ENCODE results near the gene UPP2. TPM values are rescaled to one million over a fixed set of nuclear protein-coding genes. Genes with fewer than 3 reads are reported as not detected.

Gene UPP2
- total RNA-seq, 2 donors from 2014 or later: not detected

DNA sequence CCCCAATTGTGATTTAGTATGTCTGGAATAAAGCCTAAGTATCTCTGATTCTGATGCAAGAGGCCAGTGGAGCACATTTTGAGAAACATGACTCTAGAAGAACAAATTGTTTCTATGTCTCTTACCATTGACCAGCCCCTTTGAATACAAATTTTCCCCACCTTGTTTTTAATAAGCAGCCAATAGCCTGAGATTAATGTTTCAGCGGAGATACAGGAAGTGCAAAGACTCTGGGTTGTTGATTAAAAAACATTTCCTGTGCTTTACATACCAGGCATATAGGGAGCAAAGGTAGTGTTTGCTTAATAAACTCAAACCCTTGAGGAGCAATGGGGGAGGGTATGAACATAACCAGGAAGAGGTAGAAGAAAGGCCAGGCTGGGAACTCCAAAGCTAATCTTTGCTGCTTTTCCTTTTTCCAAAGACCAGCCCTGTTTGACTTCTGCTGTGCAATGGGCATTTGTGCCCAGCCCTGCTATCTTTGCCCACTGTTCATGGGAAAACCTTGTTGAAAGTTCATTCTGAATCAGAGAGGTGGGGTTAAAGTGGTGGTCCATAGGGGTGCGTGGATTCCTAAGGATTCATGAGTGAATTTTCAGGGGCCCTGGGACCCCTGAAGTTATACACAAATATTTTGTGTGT is 29.3 kb downstream of the UPP2 start:
- TF ChIP-seq, protein P1, sequence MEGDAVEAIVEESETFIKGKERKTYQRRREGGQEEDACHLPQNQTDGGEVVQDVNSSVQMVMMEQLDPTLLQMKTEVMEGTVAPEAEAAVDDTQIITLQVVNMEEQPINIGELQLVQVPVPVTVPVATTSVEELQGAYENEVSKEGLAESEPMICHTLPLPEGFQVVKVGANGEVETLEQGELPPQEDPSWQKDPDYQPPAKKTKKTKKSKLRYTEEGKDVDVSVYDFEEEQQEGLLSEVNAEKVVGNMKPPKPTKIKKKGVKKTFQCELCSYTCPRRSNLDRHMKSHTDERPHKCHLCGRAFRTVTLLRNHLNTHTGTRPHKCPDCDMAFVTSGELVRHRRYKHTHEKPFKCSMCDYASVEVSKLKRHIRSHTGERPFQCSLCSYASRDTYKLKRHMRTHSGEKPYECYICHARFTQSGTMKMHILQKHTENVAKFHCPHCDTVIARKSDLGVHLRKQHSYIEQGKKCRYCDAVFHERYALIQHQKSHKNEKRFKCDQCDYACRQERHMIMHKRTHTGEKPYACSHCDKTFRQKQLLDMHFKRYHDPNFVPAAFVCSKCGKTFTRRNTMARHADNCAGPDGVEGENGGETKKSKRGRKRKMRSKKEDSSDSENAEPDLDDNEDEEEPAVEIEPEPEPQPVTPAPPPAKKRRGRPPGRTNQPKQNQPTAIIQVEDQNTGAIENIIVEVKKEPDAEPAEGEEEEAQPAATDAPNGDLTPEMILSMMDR (IDR thresholded peaks at IDR 0.05): no peak
- Histone ChIP-seq H3K9me3 (no peaks in the 10 kb centered on the region), H3K27ac (no peak overlapping the region), H3K36me3 (no peaks in the 10 kb centered on the region), H3K4me3 (no peak overlapping the region), H3K4me1 (ENCODE audit: control insufficient read depth in 1 of 2, low read depth in 2 of 2) (no peaks in the 10 kb centered on the region), H3K27me3 (replicated peaks; ENCODE audit: insufficient read depth) (no peaks in the 10 kb centered on the region)
- ATAC-seq (ENCODE audit: insufficient number of reproducible peaks, low FRiP score, low read depth) (no peak), DNase-seq (ENCODE audit: low spot score) (no peak)

DNA sequence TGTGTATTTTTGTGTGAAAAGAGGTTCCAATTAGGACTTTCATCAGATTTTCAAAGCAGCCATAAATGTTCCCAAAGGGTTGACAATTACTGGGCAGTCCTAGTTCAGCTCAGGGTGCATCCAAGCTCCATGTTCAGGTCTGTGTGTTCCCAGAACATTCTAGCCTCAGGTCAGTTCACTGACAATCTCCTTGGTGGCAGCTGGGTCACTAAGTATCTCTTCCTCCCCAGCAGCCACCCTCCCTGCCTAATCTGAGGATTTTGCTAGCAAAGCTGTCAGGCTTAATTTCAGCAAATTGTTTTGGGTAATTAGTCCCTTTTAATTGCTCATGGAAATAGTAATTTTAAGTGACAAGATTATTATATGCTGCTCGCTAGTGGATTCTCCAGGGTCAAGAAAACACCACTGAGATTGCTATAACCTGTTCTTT is 29.8 kb downstream of the UPP2 start:
- no peak overlapping the region for H3K27ac ChIP-seq
- DNase-seq (ENCODE audit: low spot score) (no peak), ATAC-seq (ENCODE audit: insufficient number of reproducible peaks, low FRiP score, low read depth) (no peak)
- H3K36me3 ChIP-seq: no peaks in the 10 kb centered on the region
- H3K4me3 ChIP-seq: no peak overlapping the region
- no peaks in the 10 kb centered on the region for H3K27me3 ChIP-seq (replicated peaks; ENCODE audit: insufficient read depth)
- TF ChIP-seq, protein P1 (IDR thresholded peaks at IDR 0.05): no peak
- no peaks in the 10 kb centered on the region for H3K4me1 ChIP-seq (ENCODE audit: control insufficient read depth in 1 of 2, low read depth in 2 of 2)
- H3K9me3 ChIP-seq: no peaks in the 10 kb centered on the region

DNA sequence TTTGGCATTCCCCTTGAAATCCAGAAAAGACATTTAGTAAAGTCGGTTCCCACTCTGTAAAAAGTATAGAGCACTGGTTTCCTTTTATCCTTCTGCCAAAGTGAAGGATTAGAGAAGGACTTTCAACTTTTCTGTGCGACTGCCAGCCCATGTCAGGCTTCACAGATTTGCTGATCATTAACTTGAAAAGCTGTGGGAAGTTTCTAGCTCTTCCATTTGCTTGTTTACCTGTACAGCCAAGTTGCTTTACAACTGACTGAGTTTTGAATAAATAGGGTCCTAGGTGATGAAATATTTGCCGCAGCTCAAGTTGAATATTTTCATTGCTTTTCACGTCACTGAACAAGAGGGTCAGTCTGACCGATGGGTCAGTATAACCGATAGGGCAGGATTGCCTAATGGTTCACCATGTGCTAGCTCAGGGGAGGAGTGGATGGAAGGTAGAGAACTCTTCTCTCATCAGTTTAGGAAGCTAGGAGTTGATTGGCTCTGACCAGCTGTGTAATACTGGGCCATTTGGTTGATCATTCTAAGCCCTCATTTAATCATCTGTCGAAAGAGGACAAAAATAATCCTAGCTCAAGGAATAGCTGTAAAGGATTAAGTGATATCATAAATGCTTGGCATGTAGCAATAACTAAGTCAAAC is 30.4 kb downstream of the UPP2 start:
- Histone ChIP-seq H3K4me3 (no peak overlapping the region), H3K4me1 (ENCODE audit: control insufficient read depth in 1 of 2, low read depth in 2 of 2) (no peaks in the 10 kb centered on the region), H3K36me3 (no peaks in the 10 kb centered on the region), H3K27me3 (replicated peaks; ENCODE audit: insufficient read depth) (no peaks in the 10 kb centered on the region), H3K9me3 (no peaks in the 10 kb centered on the region), H3K27ac (no peak overlapping the region)
- DNase-seq (ENCODE audit: low spot score): no peak
- ATAC-seq (ENCODE audit: insufficient number of reproducible peaks, low FRiP score, low read depth): no peak
- TF ChIP-seq, protein P1 (IDR thresholded peaks at IDR 0.05): no peak

DNA sequence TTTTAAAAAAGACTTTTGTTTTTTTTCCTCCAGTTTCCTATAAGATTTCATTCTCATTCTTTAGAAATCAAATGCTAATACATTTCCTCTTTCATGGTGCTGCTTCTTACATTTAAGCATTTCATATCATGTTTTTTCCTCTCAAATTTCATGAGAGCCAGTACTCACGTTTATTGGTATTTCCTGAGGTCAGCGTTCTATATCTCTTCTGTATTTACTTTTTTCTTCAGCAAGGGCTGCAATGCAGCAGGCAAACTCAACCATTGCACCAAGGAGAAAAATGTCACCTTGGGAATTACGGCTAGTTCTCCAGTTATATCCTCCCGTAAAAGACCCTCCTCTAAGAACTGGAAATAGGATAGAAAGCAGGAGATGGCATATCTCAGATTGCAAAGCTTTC is 32.4 kb downstream of the UPP2 start:
- Histone ChIP-seq H3K4me3 (no peak overlapping the region), H3K27me3 (replicated peaks; ENCODE audit: insufficient read depth) (no peaks in the 10 kb centered on the region), H3K4me1 (ENCODE audit: control insufficient read depth in 1 of 2, low read depth in 2 of 2) (no peaks in the 10 kb centered on the region), H3K9me3 (no peaks in the 10 kb centered on the region), H3K27ac (no peak overlapping the region), H3K36me3 (no peaks in the 10 kb centered on the region)
- ATAC-seq (ENCODE audit: insufficient number of reproducible peaks, low FRiP score, low read depth) (no peak), DNase-seq (ENCODE audit: low spot score) (no peak)
- TF ChIP-seq, protein P1 (IDR thresholded peaks at IDR 0.05): no peak

DNA sequence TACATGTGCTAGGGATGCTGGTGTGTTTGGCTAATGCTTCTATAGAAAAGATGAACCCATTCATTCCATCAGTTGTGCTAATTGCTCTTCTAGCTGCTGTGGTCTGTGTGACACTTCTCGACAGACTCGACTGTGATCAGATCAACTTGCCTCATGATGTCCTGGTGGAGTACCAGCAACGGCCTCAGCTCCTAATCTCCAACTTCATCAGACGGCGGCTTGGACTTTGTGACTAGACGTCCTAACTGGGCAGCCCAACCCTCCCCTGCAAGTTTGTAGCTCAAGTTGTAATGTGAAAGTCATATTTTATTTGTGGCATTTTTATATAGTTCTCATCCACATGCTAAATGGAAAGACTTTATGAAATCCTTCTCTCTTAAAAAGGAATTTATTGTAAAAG is 33.0 kb downstream of the UPP2 start:
- no peaks in the 10 kb centered on the region for H3K4me1 ChIP-seq (ENCODE audit: control insufficient read depth in 1 of 2, low read depth in 2 of 2)
- H3K36me3 ChIP-seq: no peaks in the 10 kb centered on the region
- ATAC-seq (ENCODE audit: insufficient number of reproducible peaks, low FRiP score, low read depth): no peak
- H3K27me3 ChIP-seq (replicated peaks; ENCODE audit: insufficient read depth): no peaks in the 10 kb centered on the region
- H3K9me3 ChIP-seq: no peaks in the 10 kb centered on the region
- H3K4me3 ChIP-seq: no peak overlapping the region
- DNase-seq (ENCODE audit: low spot score): no peak
- H3K27ac ChIP-seq: no peak overlapping the region
- TF ChIP-seq, protein P1 (IDR thresholded peaks at IDR 0.05): no peak
